ENCODE data around the gene SPPL3. TPM values are rescaled to one million over a fixed set of nuclear protein-coding genes. Genes with fewer than 3 reads are reported as not detected.

Gene SPPL3
- total and polyA plus RNA-seq, 8 donors: 7.0 to 25.7 (median 13.8) TPM

- H3K9me3 ChIP-seq: no peaks in the 10 kb centered on the region
- H3K36me3 ChIP-seq: peaks cover 0 to 4% (median 4%) of the 10 kb centered on the region in 3 donors
- H3K4me1 ChIP-seq: no peaks in the 10 kb centered on the region
- H3K4me3 ChIP-seq: no peak overlapping the region
- ATAC-seq (peak; percentile 81 to 94 (median 90)), FAIRE-seq (no peak), DNase-seq (peak in 5 of 6 donors; percentile 77 to 87 (median 79))
- intact Hi-C loops (cut with DNase I): no loop called here
- no peaks in the 10 kb centered on the region for H3K27me3 ChIP-seq
- WGBS, 2 donors: 54 to 55% methylated on average over 32 to 33 of the region's 33 CpGs
- H3K27ac ChIP-seq: no peak overlapping the region
- TF ChIP-seq CTCF (IDR thresholded peaks at IDR 0.05): no peak
Observed at GRCh38 chr12:120741476-120742421, 162.4 kb downstream of the SPPL3 start.

GRCh38 chr12:120740871-120741270, 163.3 kb downstream of the SPPL3 start:
- Histone ChIP-seq H3K4me3 (no peak overlapping the region), H3K4me1 (no peaks in the 10 kb centered on the region), H3K27me3 (no peaks in the 10 kb centered on the region), H3K27ac (no peak overlapping the region), H3K9me3 (no peaks in the 10 kb centered on the region), H3K36me3 (peaks cover 0 to 4% (median 4%) of the 10 kb centered on the region in 3 donors)
- 92 to 93% methylated on average over 15 of the region's 15 CpGs for WGBS, 2 donors
- peak in 1 of 6 donors; percentile 67 for DNase-seq
- TF ChIP-seq CTCF (IDR thresholded peaks at IDR 0.05): no peak
- no peak for ATAC-seq
- intact Hi-C loops (cut with DNase I): no loop called here
- FAIRE-seq: no peak

GRCh38 chr12:120739821-120740613, 164.1 kb downstream of the SPPL3 start:
- H3K27me3 ChIP-seq: no peaks in the 10 kb centered on the region
- no peak overlapping the region for H3K27ac ChIP-seq
- H3K4me3 ChIP-seq: no peak overlapping the region
- H3K36me3 ChIP-seq: peaks cover 0 to 4% (median 4%) of the 10 kb centered on the region in 3 donors
- no peak for TF ChIP-seq CTCF (IDR thresholded peaks at IDR 0.05)
- WGBS, 2 donors: 86 to 89% methylated on average over 16 of the region's 16 CpGs
- no peaks in the 10 kb centered on the region for H3K4me1 ChIP-seq
- intact Hi-C loops (cut with DNase I): no loop called here
- H3K9me3 ChIP-seq: no peaks in the 10 kb centered on the region
- peak in 1 of 6 donors; percentile 55 for DNase-seq
- no peak for ATAC-seq
- FAIRE-seq: no peak

GRCh38 chr12:120739031-120739762, 165.0 kb downstream of the SPPL3 start:
- Histone ChIP-seq H3K36me3 (peaks cover 0 to 4% (median 4%) of the 10 kb centered on the region in 3 donors), H3K4me1 (no peaks in the 10 kb centered on the region), H3K9me3 (no peaks in the 10 kb centered on the region), H3K27me3 (no peaks in the 10 kb centered on the region), H3K27ac (no peak overlapping the region), H3K4me3 (no peak overlapping the region)
- WGBS, 2 donors: 94 to 96% methylated on average over 32 to 38 of the region's 38 CpGs
- FAIRE-seq (no peak), DNase-seq (peak in 1 of 6 donors; percentile 60), ATAC-seq (no peak)
- no peak for TF ChIP-seq CTCF (IDR thresholded peaks at IDR 0.05)
- intact Hi-C loops (cut with DNase I): no loop called here

Data from pancreas (tissue), 10 donors.